Caco-2 (cell line): ENCODE data around the gene AUTS2. TPM values are rescaled to one million over a fixed set of nuclear protein-coding genes. Genes with fewer than 3 reads are reported as not detected.

Experiments
- BruUV-seq: library from RNA; stranded (reverse); fragments of 400-500 nt; replicated peaks from 2 replicates; lab custom pipeline; 2021; lab: Mats Ljungman, UMichigan
- CTCF ChIA-PET: fragments of 300-600 bp; sonication (Branson Sonifier 250); formaldehyde crosslinking; loops from one replicate; lab custom pipeline; 2022; ENCODE audit warnings: antibody characterized with exemption; lab: Charles Lee
- POLR2A ChIA-PET: fragments of 300-600 bp; sonication (Branson Sonifier 250); formaldehyde crosslinking; loops from one replicate; lab custom pipeline; 2022; ENCODE audit warnings: antibody characterized with exemption; lab: Charles Lee
- DNase-seq, 2 experiments: peaks; one replicate each; pipeline versions ENCODE4 v3.0.0 to v3.0.0-alpha.2; 2020 to 2022
- H3K27me3 ChIP-seq: replicated peaks from 2 replicates; pipeline ENCODE4 v1.6.0; 2011; ENCODE audit warnings: low read length; ENCODE audit not compliant: control insufficient read depth, insufficient read depth
- H3K36me3 ChIP-seq: 2 replicates; pipeline ENCODE4 v1.5.1; 2011; ENCODE audit warnings: low read length; ENCODE audit not compliant: control insufficient read depth, insufficient read depth
- H3K4me1 ChIP-seq: fragments of 250-450 bp; sonication (Bioruptor Pico); 2 replicates; pipeline ENCODE4 v1.5.1; 2020; ENCODE audit warnings: mild to moderate bottlenecking
- H3K4me3 ChIP-seq: 2 replicates; pipeline ENCODE4 v1.5.1; 2011; ENCODE audit warnings: low read depth, mild to moderate bottlenecking, control low read depth, low read length
- H3K9me3 ChIP-seq: fragments of 250-450 bp; sonication (Bioruptor Pico); 2 replicates; pipeline ENCODE4 v1.5.1; 2020; ENCODE audit warnings: mild to moderate bottlenecking, moderate library complexity
- H3K27ac Mint-ChIP-seq: one replicate; pipeline ENCODE4 v1.8.0; 2022; ENCODE audit warnings: mixed read lengths; ENCODE audit not compliant: unreplicated experiment
- H3K27me3 Mint-ChIP-seq: one replicate; pipeline ENCODE4 v1.8.0; 2022; ENCODE audit warnings: mixed read lengths; ENCODE audit not compliant: insufficient read depth, unreplicated experiment
- H3K36me3 Mint-ChIP-seq: one replicate; pipeline ENCODE4 v1.8.0; 2022; ENCODE audit warnings: mild to moderate bottlenecking, mixed read lengths; ENCODE audit not compliant: insufficient read depth, unreplicated experiment
- H3K4me1 Mint-ChIP-seq: one replicate; pipeline ENCODE4 v1.8.0; 2022; ENCODE audit warnings: low read depth, mixed read lengths; ENCODE audit not compliant: unreplicated experiment
- H3K4me3 Mint-ChIP-seq: one replicate; pipeline ENCODE4 v1.8.0; 2022; ENCODE audit warnings: mild to moderate bottlenecking, moderate library complexity, mixed read lengths; ENCODE audit not compliant: unreplicated experiment
- H3K9me3 Mint-ChIP-seq: one replicate; pipeline ENCODE4 v1.8.0; 2022; ENCODE audit warnings: mixed read lengths; ENCODE audit not compliant: unreplicated experiment
- intact Hi-C: fragments of 100-400 bp; cut with micrococcal nuclease; formaldehyde crosslinking; loops from one replicate; pipeline ENCODE4 v1.10.0; 2022; ENCODE audit not compliant: unreplicated experiment
- total RNA-seq: library from RNA; stranded (reverse); gene quantifications from 2 replicates; pipeline ENCODE4 v1.2.3, GENCODE V29; 2022
- TF ChIP-seq, protein P1 (sequence below), 2 experiments: fragments of 200-600 bp in 1 of 2; IDR thresholded peaks; 1 replicate in 1 of 2; 2 replicates in 1 of 2; pipeline versions ENCODE4 v1.5.1 to v1.8.0; 2011 to 2022; ENCODE audit warnings: antibody characterized with exemption in 1 of 2, control low read depth in 1 of 2, inconsistent platforms in 1 of 2, low read depth in 1 of 2, low read length in 1 of 2, mild to moderate bottlenecking in 1 of 2, moderate library complexity in 1 of 2; ENCODE audit not compliant: insufficient read depth in 1 of 2, severe bottlenecking in 1 of 2, unreplicated experiment in 1 of 2

AUTS2 gene
- total RNA-seq, 1 experiment from 2014 or later: 37.1 TPM

DNA sequence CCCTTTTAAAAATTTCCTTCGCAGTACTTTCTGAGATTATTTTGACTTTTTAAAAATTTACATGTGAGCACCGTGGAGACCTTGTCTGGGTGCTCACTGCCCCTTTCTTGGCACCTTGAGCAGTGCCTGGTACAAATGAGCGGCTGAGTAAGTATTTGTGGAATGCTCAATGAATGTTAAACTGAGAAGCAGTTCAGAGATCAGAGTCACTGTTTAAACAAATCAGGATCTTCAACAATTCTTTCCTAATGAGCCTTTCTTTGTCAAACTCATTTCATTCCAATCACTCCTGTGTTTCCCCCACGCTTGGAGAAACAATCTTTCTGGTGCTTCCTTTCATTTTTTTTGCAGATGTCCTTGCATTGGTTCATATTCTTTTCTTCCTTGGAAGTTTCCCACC is 922.3 kb downstream of the AUTS2 start:
- BruUV-seq: no TSS peak
- DNase-seq: no peak
- H3K27me3 Mint-ChIP-seq: no peaks in the 10 kb centered on the region
- POLR2A ChIA-PET: no interaction called here
- intact Hi-C loops: loop anchor here (2.0 to 5.0 kb wide), 2 partner anchors 48 to 177 kb away; no protein-coding TSS in a partner anchor
- peak overlapping the region; percentile 40 for H3K4me3 Mint-ChIP-seq
- H3K4me1 Mint-ChIP-seq: peaks cover 15% of the 10 kb centered on the region
- Histone ChIP-seq H3K9me3 (no peaks in the 10 kb centered on the region), H3K4me1 (peaks cover 37% of the 10 kb centered on the region), H3K4me3 (no peak overlapping the region), H3K27me3 (no peaks in the 10 kb centered on the region), H3K36me3 (no peaks in the 10 kb centered on the region)
- H3K9me3 Mint-ChIP-seq: peaks cover 9% of the 10 kb centered on the region
- H3K36me3 Mint-ChIP-seq: no peaks in the 10 kb centered on the region
- CTCF ChIA-PET: no interaction called here
- TF ChIP-seq, protein P1, sequence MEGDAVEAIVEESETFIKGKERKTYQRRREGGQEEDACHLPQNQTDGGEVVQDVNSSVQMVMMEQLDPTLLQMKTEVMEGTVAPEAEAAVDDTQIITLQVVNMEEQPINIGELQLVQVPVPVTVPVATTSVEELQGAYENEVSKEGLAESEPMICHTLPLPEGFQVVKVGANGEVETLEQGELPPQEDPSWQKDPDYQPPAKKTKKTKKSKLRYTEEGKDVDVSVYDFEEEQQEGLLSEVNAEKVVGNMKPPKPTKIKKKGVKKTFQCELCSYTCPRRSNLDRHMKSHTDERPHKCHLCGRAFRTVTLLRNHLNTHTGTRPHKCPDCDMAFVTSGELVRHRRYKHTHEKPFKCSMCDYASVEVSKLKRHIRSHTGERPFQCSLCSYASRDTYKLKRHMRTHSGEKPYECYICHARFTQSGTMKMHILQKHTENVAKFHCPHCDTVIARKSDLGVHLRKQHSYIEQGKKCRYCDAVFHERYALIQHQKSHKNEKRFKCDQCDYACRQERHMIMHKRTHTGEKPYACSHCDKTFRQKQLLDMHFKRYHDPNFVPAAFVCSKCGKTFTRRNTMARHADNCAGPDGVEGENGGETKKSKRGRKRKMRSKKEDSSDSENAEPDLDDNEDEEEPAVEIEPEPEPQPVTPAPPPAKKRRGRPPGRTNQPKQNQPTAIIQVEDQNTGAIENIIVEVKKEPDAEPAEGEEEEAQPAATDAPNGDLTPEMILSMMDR (IDR thresholded peaks at IDR 0.05; ENCODE audit: insufficient read depth in 1 of 2, low read depth in 1 of 2, low read length in 1 of 2, severe bottlenecking in 1 of 2, unreplicated experiment in 1 of 2): no peak
- peak overlapping the region; percentile 31 for H3K27ac Mint-ChIP-seq

DNA sequence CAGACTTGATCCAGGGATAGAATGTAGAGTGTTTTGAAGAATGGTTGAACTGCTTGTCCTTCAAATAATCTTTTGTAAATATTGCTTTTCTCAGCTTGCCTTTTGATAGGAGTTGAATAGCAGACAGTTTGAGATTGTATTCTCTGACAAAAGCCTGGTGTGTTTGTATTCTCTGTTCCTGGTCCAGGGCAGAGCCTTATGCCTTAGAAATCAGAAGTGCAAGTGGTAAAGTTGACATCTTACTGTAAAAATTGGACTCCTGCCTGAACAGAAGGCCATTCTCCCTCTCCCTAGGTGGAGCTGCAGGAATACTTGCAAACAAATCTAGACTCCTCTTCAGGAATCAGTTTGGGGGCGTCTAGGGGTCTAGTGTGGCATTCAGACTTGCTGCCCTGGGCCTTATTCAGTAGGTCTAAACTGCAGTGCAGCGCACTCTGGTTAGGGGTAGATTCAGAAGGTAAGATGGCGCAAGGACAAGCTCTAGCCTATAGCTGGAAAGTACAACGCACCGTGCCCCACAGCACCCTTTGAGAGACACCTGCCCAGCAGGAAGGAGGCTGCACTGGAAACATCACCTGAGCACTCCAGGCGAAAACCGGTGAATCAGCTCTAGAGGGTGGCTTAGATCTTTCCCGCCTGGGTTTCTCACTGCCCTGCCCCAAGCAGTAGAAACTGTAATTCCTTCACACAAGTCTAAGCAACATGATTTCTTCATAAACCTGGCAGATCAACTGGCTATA is 925.1 kb downstream of the AUTS2 start:
- intact Hi-C loops: loop anchor here (5.0 kb wide), 1 partner anchor 174 kb away; no protein-coding TSS in a partner anchor
- Histone ChIP-seq H3K27me3 (no peaks in the 10 kb centered on the region), H3K36me3 (no peaks in the 10 kb centered on the region), H3K9me3 (no peaks in the 10 kb centered on the region), H3K4me3 (no peak overlapping the region), H3K4me1 (peaks cover 37% of the 10 kb centered on the region)
- no peak for DNase-seq
- peaks cover 9% of the 10 kb centered on the region for H3K9me3 Mint-ChIP-seq
- no peak overlapping the region for H3K27ac Mint-ChIP-seq
- peaks cover 15% of the 10 kb centered on the region for H3K4me1 Mint-ChIP-seq
- BruUV-seq: no TSS peak
- CTCF ChIA-PET: interaction anchor here (0.5 kb wide), 1 partner anchor 171 kb away, joined by 6 read pairs; no protein-coding TSS in a partner anchor
- no peak overlapping the region for H3K4me3 Mint-ChIP-seq
- H3K27me3 Mint-ChIP-seq: no peaks in the 10 kb centered on the region
- POLR2A ChIA-PET: no interaction called here
- H3K36me3 Mint-ChIP-seq: no peaks in the 10 kb centered on the region
- TF ChIP-seq, protein P1 (IDR thresholded peaks at IDR 0.05; ENCODE audit: insufficient read depth in 1 of 2, low read depth in 1 of 2, low read length in 1 of 2, severe bottlenecking in 1 of 2, unreplicated experiment in 1 of 2): no peak

- no peak for DNase-seq
- Histone ChIP-seq H3K4me1 (peaks cover 37% of the 10 kb centered on the region), H3K36me3 (no peaks in the 10 kb centered on the region), H3K27me3 (no peaks in the 10 kb centered on the region), H3K4me3 (no peak overlapping the region), H3K9me3 (no peaks in the 10 kb centered on the region)
- TF ChIP-seq, protein P1 (IDR thresholded peaks at IDR 0.05; ENCODE audit: insufficient read depth in 1 of 2, low read depth in 1 of 2, low read length in 1 of 2, severe bottlenecking in 1 of 2, unreplicated experiment in 1 of 2): no peak
- Mint-ChIP-seq H3K4me1 (peaks cover 15% of the 10 kb centered on the region), H3K9me3 (peaks cover 5% of the 10 kb centered on the region), H3K36me3 (no peaks in the 10 kb centered on the region), H3K27ac (no peak overlapping the region), H3K4me3 (no peak overlapping the region), H3K27me3 (no peaks in the 10 kb centered on the region)
- ChIA-PET POLR2A (no interaction called here), CTCF (interaction anchor here (0.5 kb wide), 1 partner anchor 171 kb away, joined by 6 read pairs; no protein-coding TSS in a partner anchor)
- intact Hi-C loops: loop anchor here (5.0 kb wide), 1 partner anchor 173 kb away; no protein-coding TSS in a partner anchor
- BruUV-seq: no TSS peak
Observed at GRCh38 chr7:70523989-70524351, 925.7 kb downstream of the AUTS2 start.
